Lower leg skin (tissue), 3 donors: ENCODE data around the gene PRKD3.

Experiments
- POLR2A ChIP-seq, 2 donors: fragments of 450-650 bp; IDR thresholded peaks; one replicate each; pipeline ENCODE4 v1.6.1; 2016 to 2017; ENCODE audit warnings: antibody characterized with exemption in 2 of 2, mild to moderate bottlenecking in 1 of 2, moderate library complexity in 1 of 2
- TF ChIP-seq, protein P1 (sequence below), 3 donors: fragments of 450-650 bp; IDR thresholded peaks; one replicate each; pipeline ENCODE4 v1.5.1; 2016; ENCODE audit warnings: antibody characterized with exemption in 3 of 3, mild to moderate bottlenecking in 3 of 3, moderate library complexity in 2 of 3

DNA sequence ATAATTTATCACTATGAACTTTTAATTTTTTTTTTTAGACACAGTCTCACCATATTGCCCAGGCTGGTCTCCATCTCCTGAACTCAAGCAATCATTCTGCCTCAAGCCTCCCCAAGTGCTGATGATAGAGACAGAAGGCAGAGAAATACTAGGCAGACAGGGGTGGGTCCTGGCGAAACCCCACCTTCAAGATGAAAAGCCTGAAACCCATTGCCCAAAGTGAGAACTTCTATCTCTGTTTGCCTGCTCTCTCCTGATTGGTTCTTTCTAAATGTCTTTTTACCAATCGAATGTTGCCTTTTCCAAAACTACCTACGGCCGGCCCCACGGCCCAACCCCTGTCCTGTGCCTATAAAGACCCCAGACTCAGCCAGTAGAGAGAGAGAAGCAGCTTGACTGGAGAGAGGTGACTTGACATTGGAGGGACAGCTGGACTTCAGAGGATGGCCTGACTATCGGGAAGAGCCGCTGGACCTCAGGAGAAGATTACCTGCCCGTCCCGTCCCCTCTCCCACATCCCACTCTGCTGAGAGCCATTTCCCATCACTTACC, 21.9 kb downstream of the PRKD3 start:
- TF ChIP-seq POLR2A (IDR thresholded peaks at IDR 0.05), result no peak
- TF ChIP-seq, protein P1, sequence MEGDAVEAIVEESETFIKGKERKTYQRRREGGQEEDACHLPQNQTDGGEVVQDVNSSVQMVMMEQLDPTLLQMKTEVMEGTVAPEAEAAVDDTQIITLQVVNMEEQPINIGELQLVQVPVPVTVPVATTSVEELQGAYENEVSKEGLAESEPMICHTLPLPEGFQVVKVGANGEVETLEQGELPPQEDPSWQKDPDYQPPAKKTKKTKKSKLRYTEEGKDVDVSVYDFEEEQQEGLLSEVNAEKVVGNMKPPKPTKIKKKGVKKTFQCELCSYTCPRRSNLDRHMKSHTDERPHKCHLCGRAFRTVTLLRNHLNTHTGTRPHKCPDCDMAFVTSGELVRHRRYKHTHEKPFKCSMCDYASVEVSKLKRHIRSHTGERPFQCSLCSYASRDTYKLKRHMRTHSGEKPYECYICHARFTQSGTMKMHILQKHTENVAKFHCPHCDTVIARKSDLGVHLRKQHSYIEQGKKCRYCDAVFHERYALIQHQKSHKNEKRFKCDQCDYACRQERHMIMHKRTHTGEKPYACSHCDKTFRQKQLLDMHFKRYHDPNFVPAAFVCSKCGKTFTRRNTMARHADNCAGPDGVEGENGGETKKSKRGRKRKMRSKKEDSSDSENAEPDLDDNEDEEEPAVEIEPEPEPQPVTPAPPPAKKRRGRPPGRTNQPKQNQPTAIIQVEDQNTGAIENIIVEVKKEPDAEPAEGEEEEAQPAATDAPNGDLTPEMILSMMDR (IDR thresholded peaks at IDR 0.05), result no peak
